ENCODE data around the gene TMEM147.

DNA sequence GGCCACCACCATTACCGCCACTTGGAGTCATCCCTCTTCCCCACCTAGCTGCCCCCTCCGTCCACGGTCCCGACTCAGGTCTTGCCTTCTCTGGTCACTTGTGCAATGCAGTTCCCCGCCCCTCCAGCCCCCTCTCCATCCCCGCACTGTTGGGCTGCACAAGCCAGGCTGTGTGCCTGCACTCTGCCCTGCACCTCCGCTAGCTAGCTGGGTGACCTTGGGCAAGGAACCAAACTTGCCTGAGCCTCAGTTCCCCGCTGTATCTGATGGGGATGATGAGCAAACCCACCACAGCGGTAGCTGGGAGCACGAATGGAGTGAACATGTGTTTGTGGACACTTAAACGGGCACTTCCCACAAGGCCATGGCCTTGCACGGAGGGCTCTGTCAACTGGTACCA lies 5.6 kb upstream of the TMEM147 start:
- TF ChIP-seq, protein P1, sequence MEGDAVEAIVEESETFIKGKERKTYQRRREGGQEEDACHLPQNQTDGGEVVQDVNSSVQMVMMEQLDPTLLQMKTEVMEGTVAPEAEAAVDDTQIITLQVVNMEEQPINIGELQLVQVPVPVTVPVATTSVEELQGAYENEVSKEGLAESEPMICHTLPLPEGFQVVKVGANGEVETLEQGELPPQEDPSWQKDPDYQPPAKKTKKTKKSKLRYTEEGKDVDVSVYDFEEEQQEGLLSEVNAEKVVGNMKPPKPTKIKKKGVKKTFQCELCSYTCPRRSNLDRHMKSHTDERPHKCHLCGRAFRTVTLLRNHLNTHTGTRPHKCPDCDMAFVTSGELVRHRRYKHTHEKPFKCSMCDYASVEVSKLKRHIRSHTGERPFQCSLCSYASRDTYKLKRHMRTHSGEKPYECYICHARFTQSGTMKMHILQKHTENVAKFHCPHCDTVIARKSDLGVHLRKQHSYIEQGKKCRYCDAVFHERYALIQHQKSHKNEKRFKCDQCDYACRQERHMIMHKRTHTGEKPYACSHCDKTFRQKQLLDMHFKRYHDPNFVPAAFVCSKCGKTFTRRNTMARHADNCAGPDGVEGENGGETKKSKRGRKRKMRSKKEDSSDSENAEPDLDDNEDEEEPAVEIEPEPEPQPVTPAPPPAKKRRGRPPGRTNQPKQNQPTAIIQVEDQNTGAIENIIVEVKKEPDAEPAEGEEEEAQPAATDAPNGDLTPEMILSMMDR (IDR thresholded peaks at IDR 0.05), result no peak
- no peak for TF ChIP-seq POLR2A (IDR thresholded peaks at IDR 0.05)
